Activated CD4-positive, alpha-beta T cell treated with anti-CD3 and anti-CD28 coated beads, Interleukin-2, amount 50 U/mL, for 24 hours (primary cell): Measurements from ENCODE around the gene ZNRF1.

ENCODE experiments used
- DNase-seq, 2 donors: peaks; one replicate each; pipeline ENCODE4 v3.0.0-alpha.2; 2020; ENCODE audit warnings: low read depth in 1 of 2, low spot score in 1 of 2

Gene ZNRF1

GRCh38 chr16:75058806-75059205, 60.0 kb downstream of the ZNRF1 start:
- DNase-seq: no peak

- no peak for DNase-seq
These were observed 60.6 kb downstream of the ZNRF1 start for GRCh38 chr16:75059411-75059810.

GRCh38 chr16:75060723-75061122, 61.9 kb downstream of the ZNRF1 start:
- DNase-seq: no peak

- DNase-seq: no peak
These were observed 62.8 kb downstream of the ZNRF1 start for GRCh38 chr16:75061669-75062068.

DNA sequence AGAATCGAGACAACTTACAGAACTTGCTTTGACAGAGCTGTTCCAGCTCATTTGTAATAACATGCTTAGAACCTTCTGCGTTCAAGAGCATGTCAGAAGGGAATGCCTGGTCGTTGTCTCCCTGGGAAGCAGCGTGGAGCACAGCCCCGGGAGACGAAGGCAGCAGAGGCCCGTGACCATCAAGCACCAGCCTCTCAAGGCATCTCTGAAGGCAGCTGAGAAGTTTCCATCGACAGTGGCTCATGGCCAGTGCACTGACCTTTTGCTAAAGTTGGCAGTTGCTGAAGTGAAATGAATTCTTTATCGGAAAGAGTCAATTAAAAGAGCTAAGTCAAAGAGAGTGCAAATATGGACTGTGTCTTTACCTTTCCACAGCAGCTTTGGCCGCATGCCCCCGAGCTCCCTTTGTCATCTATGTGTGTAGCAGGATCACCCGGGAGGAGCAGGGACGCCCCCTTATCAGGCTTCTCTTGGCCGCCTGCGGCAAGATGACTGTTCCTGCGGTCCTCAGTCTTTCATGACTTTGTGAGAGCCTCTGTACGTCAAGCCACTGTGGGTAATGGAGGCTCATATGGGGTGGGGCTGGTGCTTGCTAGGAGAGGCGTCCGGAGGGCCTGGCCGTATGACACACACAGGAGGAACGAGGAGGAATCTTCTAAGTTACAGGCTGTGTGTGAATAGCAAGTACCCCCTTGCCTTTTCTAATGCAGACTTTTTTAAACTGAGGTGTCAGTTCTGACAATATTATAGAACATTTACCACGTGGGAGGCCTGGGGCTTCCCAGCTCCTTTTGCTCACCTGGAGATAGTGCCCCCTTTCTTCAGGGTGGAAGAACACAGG, 63.5 kb downstream of the ZNRF1 start:
- DNase-seq: no peak

GRCh38 chr16:75062976-75063346, 64.1 kb downstream of the ZNRF1 start:
- no peak for DNase-seq

DNA sequence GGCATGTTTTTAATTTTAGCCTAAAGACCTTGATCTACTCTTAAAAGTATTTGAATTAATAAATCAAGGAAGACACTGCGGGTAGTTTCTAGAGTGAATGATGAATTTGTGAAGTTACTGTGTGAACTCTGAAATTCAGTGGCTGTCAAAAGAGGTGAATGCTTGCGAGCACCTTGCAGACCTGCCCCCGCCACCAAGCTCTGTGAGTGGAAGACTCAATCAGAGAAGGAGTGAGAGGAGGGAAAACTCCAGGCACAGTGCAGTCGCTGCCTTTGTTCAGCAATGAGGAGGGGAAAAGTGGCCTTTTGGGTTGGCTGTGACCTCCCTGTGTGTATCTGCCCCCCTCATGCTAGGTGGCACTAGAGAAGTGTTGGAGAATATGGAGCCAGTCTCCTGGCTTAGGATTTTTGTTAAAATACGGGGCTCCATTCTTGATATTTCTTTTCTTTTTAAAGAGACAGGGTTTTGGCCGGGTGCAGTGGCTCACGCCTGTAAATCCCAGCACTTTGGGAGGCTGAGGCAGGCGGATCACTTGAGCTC, 64.8 kb downstream of the ZNRF1 start:
- DNase-seq: no peak

DNA sequence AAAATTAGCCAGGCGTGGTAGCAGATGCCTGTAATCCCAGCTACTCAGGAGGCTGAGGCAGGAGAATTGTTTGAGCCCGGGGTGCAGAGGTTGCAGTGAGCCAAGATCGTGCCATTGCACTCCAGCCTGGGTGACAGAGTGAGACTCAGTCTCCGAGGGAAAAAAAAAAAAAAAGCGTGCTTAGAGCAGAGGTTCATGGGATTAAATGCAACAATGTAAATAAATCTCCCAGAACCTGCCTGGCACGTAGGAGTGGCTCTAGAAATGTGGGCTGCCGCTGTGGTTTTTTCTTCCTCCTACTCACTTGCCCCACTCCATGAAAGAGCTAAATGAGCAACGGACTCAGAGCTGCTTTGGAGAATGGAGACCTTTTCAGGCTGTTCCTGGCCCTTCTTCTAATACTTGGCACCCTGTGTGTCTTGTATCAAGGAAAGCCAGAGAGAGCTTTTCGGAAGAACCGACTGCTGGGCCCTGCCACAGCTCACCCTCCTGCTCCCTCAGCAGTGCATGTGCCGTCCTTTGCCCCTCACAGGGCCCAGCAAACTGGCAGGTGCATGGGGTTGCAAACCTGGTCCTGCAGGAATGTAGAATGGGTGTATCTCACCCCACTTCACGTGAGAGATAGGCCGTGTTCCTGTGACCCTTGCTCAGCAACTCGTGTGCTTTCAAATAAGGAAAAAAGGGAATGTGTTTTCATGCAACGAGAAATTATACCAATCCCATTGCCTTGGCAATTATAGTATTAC, 65.8 kb downstream of the ZNRF1 start:
- no peak for DNase-seq

DNA sequence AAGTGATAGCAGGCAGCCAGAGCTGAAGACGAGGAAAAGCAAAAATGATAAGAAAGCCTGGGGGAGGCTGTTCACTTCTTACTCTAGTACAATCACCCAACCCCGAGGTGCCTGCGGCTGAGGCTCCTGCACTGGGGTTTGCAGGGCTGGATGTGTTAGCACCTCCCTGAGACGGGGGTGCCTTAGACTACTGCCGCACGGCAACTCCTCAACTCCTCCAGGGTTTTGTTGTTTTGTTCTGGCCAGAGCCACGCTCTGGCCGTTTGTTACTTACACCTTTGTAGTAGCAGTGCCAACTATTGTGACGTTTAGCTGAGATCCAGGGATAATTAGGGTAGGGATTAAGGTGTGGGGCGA, 66.3 kb downstream of the ZNRF1 start:
- no peak for DNase-seq

DNA sequence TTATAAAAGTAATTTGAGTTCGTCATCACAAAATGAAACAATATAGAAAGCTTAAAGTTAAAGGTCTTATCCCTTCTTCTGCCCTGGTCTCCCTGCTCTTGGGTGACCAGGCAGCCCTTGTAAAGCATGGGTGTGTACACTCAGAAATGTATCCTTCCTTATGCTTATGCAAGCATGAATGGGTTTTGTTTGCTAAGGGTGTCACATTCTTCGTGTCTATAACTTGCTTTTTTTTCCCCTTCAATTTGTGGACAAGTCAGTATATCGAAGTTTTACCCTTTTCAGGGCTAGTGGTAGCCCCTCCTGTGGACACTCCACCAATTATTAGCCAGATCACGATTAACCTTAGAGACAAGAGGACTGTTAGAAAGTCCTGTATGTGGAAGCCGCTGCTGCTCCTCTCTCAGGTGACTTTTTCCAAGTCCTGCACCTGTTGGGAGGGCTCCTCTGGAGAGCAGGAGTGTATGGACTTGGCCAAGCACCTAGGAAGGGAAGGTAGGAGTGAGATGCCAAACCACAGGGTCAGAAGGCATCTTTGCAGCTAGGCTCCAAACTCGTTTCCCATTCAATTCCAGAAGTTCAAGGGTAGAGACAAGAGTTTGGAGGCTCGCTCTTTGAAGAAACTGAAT, 66.8 kb downstream of the ZNRF1 start:
- no peak for DNase-seq

DNA sequence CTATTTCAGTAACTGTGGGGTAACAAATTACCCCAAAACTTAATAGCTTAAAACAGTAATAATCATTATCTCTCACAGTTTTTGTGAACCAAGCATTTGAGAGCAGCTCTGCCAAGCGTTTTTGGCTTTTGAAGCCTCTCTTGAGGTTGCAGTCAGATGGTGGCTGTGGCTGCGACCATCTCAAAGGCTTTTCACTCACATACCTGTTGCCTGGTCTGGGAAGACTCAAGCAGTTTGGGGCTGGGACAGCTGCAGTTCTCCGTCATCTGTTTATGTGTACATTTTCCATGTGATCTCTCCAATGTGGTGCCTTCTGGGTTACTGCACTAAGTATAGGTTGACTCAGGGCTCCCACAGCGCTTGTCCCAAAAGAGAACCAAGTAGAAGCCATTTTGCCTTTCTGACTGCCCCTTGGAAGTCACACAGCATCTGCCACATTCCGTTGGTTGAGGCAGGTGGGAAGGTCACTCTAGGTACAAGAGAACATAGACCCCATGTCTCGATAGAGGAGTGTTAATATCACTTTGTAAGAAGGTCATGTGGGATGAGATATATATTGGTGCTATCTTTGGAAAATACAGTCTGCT, 68.1 kb downstream of the ZNRF1 start:
- DNase-seq: no peak

GRCh38 chr16:75068085-75069031, 69.5 kb downstream of the ZNRF1 start:
- DNase-seq: no peak

- no peak for DNase-seq
These were observed 71.4 kb downstream of the ZNRF1 start for GRCh38 chr16:75070012-75070841.

- DNase-seq: no peak
These were observed 72.8 kb downstream of the ZNRF1 start for GRCh38 chr16:75071621-75072020.

DNA sequence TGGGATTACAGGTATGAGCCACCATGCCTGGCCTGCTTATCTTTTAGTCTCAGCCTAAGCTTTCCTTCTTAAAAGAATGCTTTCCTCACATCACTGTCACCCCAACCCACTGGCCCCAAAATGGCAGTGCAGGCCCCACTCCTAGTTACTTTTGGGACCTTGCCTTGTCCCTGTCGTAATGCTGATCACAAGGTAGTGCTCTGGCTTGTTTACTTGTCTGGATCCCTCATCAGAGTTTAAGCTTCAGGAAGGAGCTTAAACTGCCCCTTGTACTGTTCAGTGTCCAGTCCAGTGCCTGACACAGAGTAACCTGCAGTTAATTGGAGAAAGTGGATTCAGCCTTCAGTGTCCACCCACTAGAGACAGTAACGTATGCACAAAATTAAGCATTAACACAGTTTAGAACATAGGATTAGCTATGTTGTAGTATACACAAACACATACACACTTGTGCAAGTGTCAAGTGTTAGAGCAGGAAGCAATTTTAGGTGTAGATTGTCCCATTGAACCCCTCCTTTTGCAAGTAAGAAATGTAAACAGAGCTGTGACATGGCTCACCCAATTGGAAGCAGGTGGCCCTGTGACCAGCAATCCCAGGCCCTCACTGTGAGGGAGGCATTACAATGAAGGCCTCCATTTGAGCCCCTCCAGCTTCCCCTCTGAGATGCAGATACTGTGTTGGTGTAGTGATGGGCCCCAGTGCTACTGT, 73.6 kb downstream of the ZNRF1 start:
- DNase-seq: no peak

DNA sequence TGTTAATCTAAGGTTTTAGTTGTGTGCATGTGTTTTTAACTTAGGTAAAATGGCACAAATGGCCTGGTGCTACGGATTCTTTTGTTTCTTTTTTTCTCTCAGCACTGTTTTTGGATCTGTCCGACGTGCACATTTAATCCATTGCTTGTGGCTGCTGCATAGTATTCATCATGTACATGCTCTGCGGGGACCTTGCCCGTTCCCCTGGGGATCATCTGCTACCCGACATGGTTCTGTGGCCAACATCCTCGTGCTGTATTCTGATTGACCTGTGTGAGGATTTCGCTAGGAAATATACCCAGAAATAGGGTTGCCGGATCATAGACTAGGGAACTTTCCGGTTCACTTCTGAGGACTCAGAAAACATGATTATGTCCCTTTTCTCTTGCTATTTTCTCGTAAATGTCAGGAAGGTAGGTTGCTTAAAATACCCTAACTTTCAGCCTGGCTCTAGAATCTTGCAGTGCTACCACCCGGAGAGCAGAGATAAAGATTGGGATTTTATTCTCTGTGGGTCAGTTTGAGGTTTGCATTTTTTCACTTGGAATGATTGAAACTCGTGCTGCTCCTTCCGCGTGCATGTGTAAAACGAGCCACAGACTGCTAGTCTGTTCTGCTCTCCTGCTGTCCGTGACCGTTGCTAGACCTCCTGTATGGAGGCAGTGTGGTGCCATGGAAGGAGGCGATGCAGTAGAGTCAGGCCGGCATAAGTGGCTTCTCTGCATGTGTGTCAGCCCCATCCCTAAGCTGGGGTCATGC, 74.9 kb downstream of the ZNRF1 start:
- DNase-seq: no peak

DNA sequence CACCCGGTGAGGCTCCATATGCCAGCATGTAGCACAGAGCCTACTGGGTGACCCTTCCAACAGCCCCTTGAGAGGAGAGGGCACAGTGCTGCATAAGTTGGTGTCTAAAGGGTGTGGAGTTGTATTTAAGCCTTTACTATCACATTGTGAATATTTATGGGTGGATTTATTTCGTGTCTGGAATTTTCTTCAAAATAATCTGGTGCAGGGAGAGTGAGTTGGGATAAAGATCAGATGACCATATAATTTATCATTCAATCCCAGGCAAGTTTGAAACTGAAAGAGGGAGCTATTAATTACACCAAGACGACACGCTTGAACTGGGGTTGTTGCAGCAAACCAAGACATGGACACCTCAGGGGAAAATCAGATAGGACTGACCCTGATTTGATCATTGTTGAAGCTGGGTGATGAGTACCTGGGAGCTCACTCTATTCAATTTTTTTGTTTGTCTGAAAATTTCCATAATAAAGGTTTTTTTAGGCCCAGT, 75.5 kb downstream of the ZNRF1 start:
- no peak for DNase-seq
